ENCODE measurements around the gene LRIG3. TPM values are rescaled to one million over a fixed set of nuclear protein-coding genes. Genes with fewer than 3 reads are reported as not detected.

Gene LRIG3
- total and polyA plus RNA-seq, 2 of the 8 experiments (the other 6 are each of a cell fraction or from before 2014, with no cell fraction given) = 6.5 to 9.1 TPM

GRCh38 chr12:58927120-58927519 lies 6.8 kb upstream of the LRIG3 start:
- Histone ChIP-seq H3K79me2 (ENCODE audit: control insufficient read depth in 1 of 2, insufficient read depth in 2 of 2, low read length in 2 of 2) (no peaks in the 10 kb centered on the region), H2BK12ac (ENCODE audit: low read depth, low read length) (no peak overlapping the region), H3K4ac (replicated peaks; ENCODE audit: insufficient read length, low read depth, low read length) (no peak overlapping the region), H3K23ac (ENCODE audit: insufficient read length) (peak overlapping the region; percentile 92), H3K4me3 (ENCODE audit: extremely low read depth in 1 of 4, insufficient read depth in 2 of 4, low read depth in 3 of 4, low read length in 4 of 4) (no peak overlapping the region), H2AK5ac (ENCODE audit: low read depth, low read length) (no peak overlapping the region), H3K18ac (ENCODE audit: extremely low read depth, low read length) (no peak overlapping the region), H3K4me2 (ENCODE audit: insufficient read depth in 1 of 2, low read depth in 2 of 2, low read length in 2 of 2) (no peak overlapping the region), H3K79me1 (ENCODE audit: low read depth, low read length) (no peaks in the 10 kb centered on the region), H4K8ac (ENCODE audit: extremely low read depth, insufficient read depth, low read length) (no peak overlapping the region), H4K5ac (ENCODE audit: insufficient read length, low read depth, low read length) (no peak overlapping the region), H3K4me1 (replicated peaks in 1 of 4; ENCODE audit: control insufficient read depth in 3 of 4, insufficient read depth in 4 of 4, low read length in 3 of 4) (peaks cover 0 to 3% (median 0%) of the 10 kb centered on the region in 4 experiments; a peak in 1 of 7 replicates), H3K9me3 (ENCODE audit: insufficient read depth in 2 of 2, low read depth in 1 of 2, low read length in 1 of 2) (no peaks in the 10 kb centered on the region), H4K91ac (replicated peaks; ENCODE audit: insufficient read length, low read length) (no peak overlapping the region), H2AFZ (ENCODE audit: low read length) (no peak overlapping the region), H3K23me2 (ENCODE audit: low read depth, low read length) (no peaks in the 10 kb centered on the region), H2BK15ac (ENCODE audit: low read length) (no peak overlapping the region), H3K27ac (ENCODE audit: low read depth, low read length) (no peak overlapping the region), H3K9ac (replicated peaks in 1 of 4; ENCODE audit: extremely low read depth in 1 of 4, low read depth in 3 of 4, low read length in 3 of 4) (no peak overlapping the region), H3K56ac (replicated peaks; ENCODE audit: insufficient read length, low read depth, low read length) (no peak overlapping the region), H2BK20ac (ENCODE audit: low read length) (no peak overlapping the region), H2BK5ac (ENCODE audit: low read depth, low read length) (no peak overlapping the region), H2BK120ac (replicated peaks; ENCODE audit: low read depth, low read length) (no peak overlapping the region), H4K20me1 (replicated peaks in 1 of 2; ENCODE audit: control insufficient read depth in 1 of 2, insufficient read depth in 2 of 2, low read length in 2 of 2) (no peaks in the 10 kb centered on the region), H3K36me3 (ENCODE audit: control insufficient read depth in 2 of 4, insufficient read depth in 4 of 4, low read length in 3 of 4) (no peaks in the 10 kb centered on the region), H3K14ac (ENCODE audit: insufficient read length) (no peak overlapping the region), H3K27me3 (replicated peaks in 1 of 4; ENCODE audit: control insufficient read depth in 3 of 4, extremely low read depth in 1 of 4, insufficient read depth in 3 of 4, low read length in 3 of 4) (no peaks in the 10 kb centered on the region)
- CTCF ChIA-PET (ENCODE audit: partially characterized antibody) = no interaction called here
- POLR2A ChIA-PET (ENCODE audit: partially characterized antibody) = no interaction called here
- TF ChIP-seq BCL11A (IDR thresholded peaks at IDR 0.05; ENCODE audit: low read depth in 2 of 2, low read length in 2 of 2) (no peak), TAF7 (optimal IDR thresholded peaks at IDR 0.05; ENCODE audit: borderline replicate concordance, low read depth, low read length) (no peak), POLR2A (IDR thresholded peaks at IDR 0.05; ENCODE audit: control extremely low read depth in 1 of 2, low read depth in 2 of 2, low read length in 2 of 2) (no peak), SIN3A (conservative IDR thresholded peaks at IDR 0.05 in 1 of 2, IDR thresholded peaks at IDR 0.05 in 1 of 2; ENCODE audit: low read depth in 1 of 2, low read length in 2 of 2) (no peak), KDM4A (IDR thresholded peaks at IDR 0.05; ENCODE audit: low read depth, low read length, severe bottlenecking) (no peak), ASH2L (IDR thresholded peaks at IDR 0.05; ENCODE audit: low read length) (no peak), RFX5 (IDR thresholded peaks at IDR 0.05; ENCODE audit: borderline replicate concordance, low read depth, low read length) (no peak), SUZ12 (IDR thresholded peaks at IDR 0.05; ENCODE audit: low read length) (no peak)
- 86% methylated on average over 4 of the region's 4 CpGs; no CpG with 5 or more reads in 1 of the 2 experiments for WGBS, 2 experiments (ENCODE audit: extremely low coverage in 1 of 2, insufficient coverage in 1 of 2, insufficient read length in 1 of 2, insufficient replicate concordance in 2 of 2, low coverage in 1 of 2, low lambda C conversion rate in 2 of 2, missing lambda C conversion rate in 1 of 2)
- DNase-seq (ENCODE audit: low read depth in 1 of 2, low spot score in 2 of 2) = no peak
- FAIRE-seq = no peak
